ENCODE results near the gene DCLK3. TPM values are rescaled to one million over a fixed set of nuclear protein-coding genes. Genes with fewer than 3 reads are reported as not detected.

Gene DCLK3
- polyA plus RNA-seq, 1 donor (not counting 4 experiments of a cell fraction or from before 2014, with no cell fraction given) = not detected

DNA sequence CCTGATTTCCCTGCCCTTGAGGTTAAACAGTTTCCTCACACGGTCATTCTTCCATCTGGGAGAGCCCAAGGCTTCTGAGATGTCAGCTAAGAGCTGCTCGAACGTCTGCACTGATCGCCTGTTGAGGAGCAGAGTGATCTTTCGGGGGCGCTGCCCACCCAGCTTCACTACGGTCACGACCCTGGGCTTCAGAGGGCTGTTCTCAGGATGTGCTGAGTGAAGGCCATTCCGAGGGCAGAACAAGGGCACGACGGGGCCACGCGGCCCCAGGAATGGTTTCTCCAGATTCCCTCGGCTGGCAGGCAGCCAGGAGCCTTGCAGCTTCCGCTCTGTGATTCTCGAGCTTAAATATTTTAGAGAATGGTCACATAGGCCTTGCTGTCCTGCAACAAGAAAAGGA lies 25.7 kb downstream of the DCLK3 start:
- DNase-seq (ENCODE audit: low read depth, low spot score) = no peak
- Histone ChIP-seq H3K4me1 (ENCODE audit: control insufficient read depth, extremely low read depth, insufficient read depth, low read length) (no peaks in the 10 kb centered on the region), H3K4me3 (ENCODE audit: control insufficient read depth in 2 of 3, extremely low read depth in 1 of 3, insufficient read depth in 2 of 3, low read depth in 1 of 3, low read length in 3 of 3) (no peak overlapping the region), H3K79me2 (ENCODE audit: control insufficient read depth, insufficient read depth, low read length) (no peaks in the 10 kb centered on the region), H2AFZ (ENCODE audit: control insufficient read depth, low read length) (no peak overlapping the region), H3K27me3 (ENCODE audit: control insufficient read depth, extremely low read depth, insufficient read depth, low read length) (no peaks in the 10 kb centered on the region), H3K9ac (ENCODE audit: control insufficient read depth, extremely low read depth, insufficient read depth, low read length) (no peak overlapping the region), H3K36me3 (ENCODE audit: control insufficient read depth in 2 of 2, extremely low read depth in 1 of 2, insufficient read depth in 2 of 2, low read length in 2 of 2) (no peaks in the 10 kb centered on the region), H3K9me3 (ENCODE audit: control insufficient read depth, low read depth, low read length) (no peaks in the 10 kb centered on the region), H3K27ac (ENCODE audit: control insufficient read depth, insufficient read depth, low read length) (no peak overlapping the region), H4K20me1 (ENCODE audit: control insufficient read depth, extremely low read depth, insufficient read depth, low read length) (no peaks in the 10 kb centered on the region), H3K9me1 (ENCODE audit: control insufficient read depth, extremely low read depth, insufficient read depth, low read length) (no peaks in the 10 kb centered on the region), H3K4me2 (ENCODE audit: control insufficient read depth, extremely low read depth, insufficient read depth, low read depth, low read length) (no peak overlapping the region)
- FAIRE-seq = no peak
- TF ChIP-seq, protein P1, sequence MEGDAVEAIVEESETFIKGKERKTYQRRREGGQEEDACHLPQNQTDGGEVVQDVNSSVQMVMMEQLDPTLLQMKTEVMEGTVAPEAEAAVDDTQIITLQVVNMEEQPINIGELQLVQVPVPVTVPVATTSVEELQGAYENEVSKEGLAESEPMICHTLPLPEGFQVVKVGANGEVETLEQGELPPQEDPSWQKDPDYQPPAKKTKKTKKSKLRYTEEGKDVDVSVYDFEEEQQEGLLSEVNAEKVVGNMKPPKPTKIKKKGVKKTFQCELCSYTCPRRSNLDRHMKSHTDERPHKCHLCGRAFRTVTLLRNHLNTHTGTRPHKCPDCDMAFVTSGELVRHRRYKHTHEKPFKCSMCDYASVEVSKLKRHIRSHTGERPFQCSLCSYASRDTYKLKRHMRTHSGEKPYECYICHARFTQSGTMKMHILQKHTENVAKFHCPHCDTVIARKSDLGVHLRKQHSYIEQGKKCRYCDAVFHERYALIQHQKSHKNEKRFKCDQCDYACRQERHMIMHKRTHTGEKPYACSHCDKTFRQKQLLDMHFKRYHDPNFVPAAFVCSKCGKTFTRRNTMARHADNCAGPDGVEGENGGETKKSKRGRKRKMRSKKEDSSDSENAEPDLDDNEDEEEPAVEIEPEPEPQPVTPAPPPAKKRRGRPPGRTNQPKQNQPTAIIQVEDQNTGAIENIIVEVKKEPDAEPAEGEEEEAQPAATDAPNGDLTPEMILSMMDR (optimal IDR thresholded peaks at IDR 0.05 in 1 of 3, IDR thresholded peaks at IDR 0.05 in 1 of 3, conservative IDR thresholded peaks at IDR 0.05 in 1 of 3; ENCODE audit: extremely low read depth in 1 of 3, insufficient read depth in 2 of 3, low read length in 3 of 3) = no peak
- no peak for TF ChIP-seq EZH2 (IDR thresholded peaks at IDR 0.05; ENCODE audit: low read length)
- dilution Hi-C loops (cut with MboI; ENCODE audit: extremely low pct_ligation_motif_present, low sequenced_read_pairs) = no loop called here

DNA sequence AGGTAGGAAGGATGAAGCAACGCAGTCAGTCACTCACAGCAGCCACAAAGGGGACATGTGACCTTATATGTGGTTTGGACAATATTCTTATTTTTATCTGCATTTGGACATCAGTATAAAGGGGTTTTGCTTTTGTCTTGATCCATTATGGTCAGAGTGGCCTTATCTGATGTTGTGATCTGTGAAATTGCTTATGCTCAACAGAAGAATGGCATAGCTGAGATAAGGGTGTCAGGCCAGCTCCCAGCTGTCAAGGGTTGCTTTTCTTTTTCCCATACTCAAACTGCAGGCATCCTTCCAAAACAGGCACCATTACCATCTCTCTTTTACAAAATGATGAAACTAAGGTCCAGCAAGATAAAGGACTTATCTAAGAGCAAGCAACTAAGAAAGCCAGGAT lies 28.1 kb downstream of the DCLK3 start:
- no peak for TF ChIP-seq EZH2 (IDR thresholded peaks at IDR 0.05; ENCODE audit: low read length)
- TF ChIP-seq, protein P1 (optimal IDR thresholded peaks at IDR 0.05 in 1 of 3, IDR thresholded peaks at IDR 0.05 in 1 of 3, conservative IDR thresholded peaks at IDR 0.05 in 1 of 3; ENCODE audit: extremely low read depth in 1 of 3, insufficient read depth in 2 of 3, low read length in 3 of 3) = no peak
- no peaks in the 10 kb centered on the region for H3K9me3 ChIP-seq (ENCODE audit: control insufficient read depth, low read depth, low read length)
- no peak overlapping the region for H3K27ac ChIP-seq (ENCODE audit: control insufficient read depth, insufficient read depth, low read length)
- no peaks in the 10 kb centered on the region for H4K20me1 ChIP-seq (ENCODE audit: control insufficient read depth, extremely low read depth, insufficient read depth, low read length)
- H3K36me3 ChIP-seq (ENCODE audit: control insufficient read depth in 2 of 2, extremely low read depth in 1 of 2, insufficient read depth in 2 of 2, low read length in 2 of 2) = no peaks in the 10 kb centered on the region
- DNase-seq (ENCODE audit: low read depth, low spot score) = no peak
- dilution Hi-C loops (cut with MboI; ENCODE audit: extremely low pct_ligation_motif_present, low sequenced_read_pairs) = no loop called here
- no peaks in the 10 kb centered on the region for H3K9me1 ChIP-seq (ENCODE audit: control insufficient read depth, extremely low read depth, insufficient read depth, low read length)
- no peaks in the 10 kb centered on the region for H3K4me1 ChIP-seq (ENCODE audit: control insufficient read depth, extremely low read depth, insufficient read depth, low read length)
- no peak overlapping the region for H3K4me3 ChIP-seq (ENCODE audit: control insufficient read depth in 2 of 3, extremely low read depth in 1 of 3, insufficient read depth in 2 of 3, low read depth in 1 of 3, low read length in 3 of 3)
- FAIRE-seq = no peak
- no peaks in the 10 kb centered on the region for H3K79me2 ChIP-seq (ENCODE audit: control insufficient read depth, insufficient read depth, low read length)
- no peak overlapping the region for H3K9ac ChIP-seq (ENCODE audit: control insufficient read depth, extremely low read depth, insufficient read depth, low read length)
- no peak overlapping the region for H2AFZ ChIP-seq (ENCODE audit: control insufficient read depth, low read length)
- no peaks in the 10 kb centered on the region for H3K27me3 ChIP-seq (ENCODE audit: control insufficient read depth, extremely low read depth, insufficient read depth, low read length)
- no peak overlapping the region for H3K4me2 ChIP-seq (ENCODE audit: control insufficient read depth, extremely low read depth, insufficient read depth, low read depth, low read length)

Data from keratinocyte (primary cell).